Stomach (tissue), 19 donors: ENCODE data around the gene PKMYT1. TPM values are rescaled to one million over a fixed set of nuclear protein-coding genes. Genes with fewer than 3 reads are reported as not detected.

Source experiments
- DNase-seq, 2 donors: peaks; one replicate each; pipeline versions ENCODE4 v3.0.0 to v3.0.0-alpha.2; 2013 to 2019
- H3K27ac ChIP-seq, 5 donors: fragments of 200-600 bp in 4 of 5; sonication (generic) in 4 of 5; one replicate each; pipeline ENCODE4 v1.5.1; 2013 to 2019; ENCODE audit warnings: mild to moderate bottlenecking in 1 of 5, moderate library complexity in 1 of 5
- H3K27me3 ChIP-seq, 3 donors: fragments of 200-600 bp; sonication (generic); one replicate each; pipeline ENCODE4 v1.5.1; 2017 to 2019; ENCODE audit warnings: mixed run types in 1 of 3
- H3K36me3 ChIP-seq, 4 donors: fragments of 200-600 bp; sonication (generic); 1 replicate in 3 of 4; 2 replicates in 1 of 4; pipeline ENCODE4 v1.5.1; 2016 to 2019
- H3K4me1 ChIP-seq, 4 donors: fragments of 200-600 bp; sonication (generic); one replicate each; pipeline ENCODE4 v1.5.1; 2016 to 2019
- H3K4me3 ChIP-seq, 4 donors: fragments of 200-600 bp; sonication (generic) in 3 of 4; one replicate each; pipeline ENCODE4 v1.5.1; 2016 to 2019; ENCODE audit warnings: mild to moderate bottlenecking in 1 of 4
- H3K9me3 ChIP-seq, 4 donors: fragments of 200-600 bp; sonication (generic); one replicate each; pipeline ENCODE4 v1.5.1; 2016 to 2019
- CTCF ChIP-seq, 7 experiments: fragments of 450-650 bp in 4 of 7; fragments of 200-600 bp in 3 of 7; sonication (generic) in 3 of 7; IDR thresholded peaks; one replicate each; pipeline ENCODE4 v1.5.1; 2016 to 2019; ENCODE audit warnings: antibody characterized with exemption in 7 of 7, control low read depth in 2 of 7, mild to moderate bottlenecking in 1 of 7
- EP300 ChIP-seq: sonication (generic); formaldehyde crosslinking; IDR thresholded peaks from one replicate; pipeline ENCODE4 v1.6.1; 2017; ENCODE audit warnings: antibody characterized with exemption
- POLR2A ChIP-seq, 4 donors: fragments of 450-650 bp; IDR thresholded peaks; one replicate each; pipeline ENCODE4 v1.6.1; 2016; ENCODE audit warnings: antibody characterized with exemption in 4 of 4, control low read depth in 2 of 4, mild to moderate bottlenecking in 1 of 4, moderate library complexity in 1 of 4
- POLR2AphosphoS5 ChIP-seq, 3 donors: sonication (generic); formaldehyde crosslinking; IDR thresholded peaks; one replicate each; pipeline ENCODE4 v1.6.1; 2016; ENCODE audit warnings: antibody characterized with exemption in 3 of 3
- WGBS, 5 donors: extraction: QIAGEN DNeasy Blood & Tissue Kit in 3 of 5; methylation state at CpG; one replicate each; pipeline versions ENCODE4 v1.1.5 to v1.1.7; 2013 to 2018; 5-methylcytosine and 5-hydroxymethylcytosine counted together
- intact Hi-C: fragments of 100-400 bp; cut with DNase I; formaldehyde crosslinking; loops from one replicate; pipeline ENCODE4 v1.15.1; 2023; ENCODE audit warnings: low total_unique reads
- long read RNA-seq, 10 donors: transcript quantifications; one replicate each; lab custom pipeline, GENCODE V29; 2026
- polyA plus RNA-seq, 3 donors: library from polyadenylated mRNA; stranded (reverse); fragments of 200-250 nt; gene quantifications; one replicate each; pipeline ENCODE4 v1.2.3, GENCODE V29; 2013
- total RNA-seq, 5 donors: library from RNA; depleted of rRNA; stranded (reverse); fragments of >200 nt; gene quantifications; one replicate each; pipeline versions ENCODE4 v1.1.0 to v1.2.3, GENCODE V29; 2014 to 2016
- donor health status: healthy with polysubstance abuse.
- donor health status: Bipolar disorder and iron deficiency.
- donor health status: healthy.

Gene PKMYT1
- 10 to 100 TPM in 2 of 5 donors, 1 to 10 TPM in 3; 2.4 to 19.3 (median 9.6) TPM for total RNA-seq
- 10 to 100 TPM in 1 of 3 donors, 1 to 10 TPM in 2; 1.8 to 15.9 (median 9.5) TPM for polyA plus RNA-seq
- long read RNA-seq, donor 1, partial matches to known transcripts, result 0 of 1 reads
- long read RNA-seq, donor 1, other reads (novel, unspliced or antisense), result 0 of 1 reads
- long read RNA-seq, donor 2, partial matches to known transcripts, result 0 of 1 reads
- long read RNA-seq, donor 2, other reads (novel, unspliced or antisense), result 0 of 1 reads
- long read RNA-seq, donor 3, partial matches to known transcripts, result 0 of 2 reads
- long read RNA-seq, donor 3, other reads (novel, unspliced or antisense), result 0 of 2 reads
- long read RNA-seq, donor 4, result 0 reads
- long read RNA-seq, donor 5, partial matches to known transcripts, result 0 of 1 reads
- long read RNA-seq, donor 5, other reads (novel, unspliced or antisense), result 0 of 1 reads
- long read RNA-seq, donor 6, partial matches to known transcripts, result 0 of 4 reads
- long read RNA-seq, donor 6, other reads (novel, unspliced or antisense), result 0 of 4 reads
- long read RNA-seq, donor 7, partial matches to known transcripts, result 0 of 1 reads
- long read RNA-seq, donor 7, other reads (novel, unspliced or antisense), result 0 of 1 reads
- long read RNA-seq, donor 8, partial matches to known transcripts, result 0 of 2 reads
- long read RNA-seq, donor 8, other reads (novel, unspliced or antisense), result 0 of 2 reads
- long read RNA-seq, donor 9, result 0 reads
- long read RNA-seq, donor 10, result 0 reads

DNA sequence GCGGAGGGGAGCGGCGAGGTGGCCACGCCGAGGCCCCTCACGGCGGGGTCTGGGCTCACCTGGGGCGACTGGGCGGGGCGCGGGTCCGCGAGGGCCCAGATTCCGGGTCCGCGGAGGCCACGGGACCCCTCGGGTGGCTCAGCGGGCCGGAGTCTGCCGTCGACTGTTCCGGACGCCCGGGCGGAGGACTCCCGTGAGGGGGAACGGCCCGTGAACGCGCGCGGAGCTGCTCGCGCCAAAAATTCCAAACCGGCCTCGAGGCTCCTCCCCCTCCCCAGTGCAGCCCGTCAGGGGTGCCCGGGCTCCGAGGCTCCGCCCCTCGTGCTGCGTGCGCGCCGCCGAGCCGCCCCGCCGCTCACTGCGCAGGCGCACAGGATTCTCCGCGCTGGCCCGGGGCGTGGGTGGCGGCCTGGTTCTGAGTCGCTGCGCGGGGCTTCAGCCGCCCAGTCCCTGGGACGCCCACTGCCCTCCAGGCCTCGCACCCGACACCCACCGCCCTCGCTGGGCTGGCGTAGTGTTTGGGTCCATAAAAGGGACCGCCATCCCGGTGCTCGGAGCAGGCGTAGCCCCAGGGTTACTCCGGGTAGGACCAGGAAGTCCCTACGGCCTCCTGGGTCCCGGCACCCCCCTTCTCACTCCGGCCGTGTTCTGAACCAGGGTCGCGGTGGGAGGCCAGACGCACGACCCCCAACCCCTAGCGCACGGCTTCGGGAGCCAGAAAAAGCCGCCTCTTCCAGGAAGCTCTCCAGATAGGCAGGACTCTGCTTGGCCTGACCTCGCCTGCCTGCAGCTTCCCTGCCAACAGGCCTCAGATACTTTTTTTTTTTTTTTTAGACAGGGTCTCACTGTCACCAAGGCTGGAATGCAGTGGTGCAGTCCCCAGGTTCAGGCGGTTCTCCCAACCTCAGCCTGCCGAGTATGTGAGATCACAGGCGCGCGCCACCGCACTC, at the start of gene PKMYT1:
Gene PKMYT1 (minus strand): TSS at position 220 of the 950 bp plus-strand sequence. CDS start 789 bp downstream, outside the sequence.
- TF ChIP-seq POLR2AphosphoS5 (IDR thresholded peaks at IDR 0.05) (peak; percentile 85 to 99 (median 99)), EP300 (no peak), POLR2A (IDR thresholded peaks at IDR 0.05) (peak in 2 of 4 donors; percentile 65 to 78)
- H3K4me3 ChIP-seq, result peak within 1 kb of the TSS; percentile 64 to 82 (median 74)
- 6 to 12% (median 9%) methylated on average over 41 to 91 of the region's 91 CpGs for WGBS, 5 donors
- peak within 1 kb of the TSS; percentile 87 to 95 (median 92) for H3K27ac ChIP-seq
- peaks cover 0 to 20% (median 7%) of the 10 kb centered on the region in 3 donors for H3K27me3 ChIP-seq
- DNase-seq, result peak; percentile 94 to 98
- peaks cover 28 to 62% (median 51%) of the 10 kb centered on the region in 4 donors for H3K4me1 ChIP-seq
- intact Hi-C loops, result no loop called here
- H3K9me3 ChIP-seq, result no peaks in the 10 kb centered on the region
- H3K36me3 ChIP-seq, result no peaks in the 10 kb centered on the region

- Histone ChIP-seq H3K36me3 (peaks cover 14 to 41% (median 23%) of the 10 kb centered on the region in 4 donors), H3K4me1 (peaks cover 11 to 46% (median 41%) of the 10 kb centered on the region in 4 donors), H3K27me3 (peaks cover 3 to 65% (median 30%) of the 10 kb centered on the region in 3 donors), H3K4me3 (peak overlapping the region in 2 of 4 donors; percentile 3 to 6), H3K27ac (no peak overlapping the region), H3K9me3 (no peaks in the 10 kb centered on the region)
- TF ChIP-seq CTCF (IDR thresholded peaks at IDR 0.05) (no peak), POLR2AphosphoS5 (IDR thresholded peaks at IDR 0.05) (no peak), EP300 (no peak), POLR2A (IDR thresholded peaks at IDR 0.05) (no peak)
- WGBS, 5 donors, result 27 to 54% (median 49%) methylated on average over 44 to 59 of the region's 59 CpGs
- intact Hi-C loops, result no loop called here
- peak in 1 of 2 donors; percentile 72 for DNase-seq
Observed at GRCh38 chr16:3029491-3030221, 49.4 kb upstream of the PKMYT1 start.

- TF ChIP-seq POLR2A (IDR thresholded peaks at IDR 0.05) (no peak), EP300 (no peak), CTCF (IDR thresholded peaks at IDR 0.05) (no peak), POLR2AphosphoS5 (IDR thresholded peaks at IDR 0.05) (no peak)
- intact Hi-C loops, result no loop called here
- DNase-seq, result no peak
- Histone ChIP-seq H3K27ac (no peak overlapping the region), H3K9me3 (no peaks in the 10 kb centered on the region), H3K27me3 (peaks cover 3 to 56% (median 29%) of the 10 kb centered on the region in 3 donors), H3K36me3 (peaks cover 14 to 41% (median 23%) of the 10 kb centered on the region in 4 donors), H3K4me3 (peak overlapping the region in 3 of 4 donors; percentile 2 to 21 (median 16)), H3K4me1 (peaks cover 16 to 51% (median 47%) of the 10 kb centered on the region in 4 donors)
- 39 to 55% (median 50%) methylated on average over 12 to 15 of the region's 15 CpGs for WGBS, 5 donors
Observed at GRCh38 chr16:3028716-3029319, 48.6 kb upstream of the PKMYT1 start.
